Medulla oblongata (tissue), 1 donor: ENCODE results near the gene DDX41.

ENCODE experiments used
- DNase-seq: peaks from one replicate; pipeline ENCODE4 v3.0.0-alpha.2; 2015; ENCODE audit errors: extremely low spot score

DDX41 gene

DNA sequence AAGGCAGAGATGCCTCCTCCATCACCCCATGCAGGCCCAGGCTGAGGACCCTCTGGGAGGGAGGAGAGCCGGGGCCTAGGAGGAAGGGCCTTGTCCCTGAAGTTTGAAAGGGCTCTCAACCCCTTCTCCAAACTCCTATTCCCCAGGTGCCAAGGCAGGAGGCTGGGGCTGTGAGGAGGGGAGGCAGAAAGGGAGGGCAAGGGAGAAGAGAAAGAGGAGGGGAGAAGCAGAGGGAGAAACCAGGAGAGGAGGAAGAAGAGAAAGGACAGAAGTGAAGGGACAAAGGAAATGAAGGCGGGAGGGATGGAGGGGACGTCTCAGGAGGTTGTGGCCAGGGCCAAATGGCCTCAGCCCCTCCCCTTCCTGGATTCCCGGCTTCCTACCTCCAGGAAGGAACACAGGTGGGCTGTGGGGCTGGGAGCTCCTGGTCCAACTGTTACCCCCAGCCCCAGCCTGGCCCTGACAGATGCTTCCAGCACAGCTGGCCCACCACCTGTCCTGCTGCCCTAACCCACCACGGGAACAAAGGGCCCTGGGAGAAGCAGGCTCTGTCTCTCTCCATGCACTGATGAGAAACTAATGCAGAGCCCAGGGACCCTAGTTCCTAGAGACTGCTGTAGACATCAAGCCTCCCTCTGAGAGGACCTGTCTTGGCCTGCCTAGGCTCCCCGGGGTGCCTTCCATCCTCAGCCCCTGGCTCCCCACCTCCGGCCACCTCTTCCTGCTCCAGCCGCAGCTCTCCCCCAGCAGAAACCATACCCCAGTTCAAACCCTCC lies 46.8 kb downstream of the DDX41 start:
- no peak for DNase-seq

DNA sequence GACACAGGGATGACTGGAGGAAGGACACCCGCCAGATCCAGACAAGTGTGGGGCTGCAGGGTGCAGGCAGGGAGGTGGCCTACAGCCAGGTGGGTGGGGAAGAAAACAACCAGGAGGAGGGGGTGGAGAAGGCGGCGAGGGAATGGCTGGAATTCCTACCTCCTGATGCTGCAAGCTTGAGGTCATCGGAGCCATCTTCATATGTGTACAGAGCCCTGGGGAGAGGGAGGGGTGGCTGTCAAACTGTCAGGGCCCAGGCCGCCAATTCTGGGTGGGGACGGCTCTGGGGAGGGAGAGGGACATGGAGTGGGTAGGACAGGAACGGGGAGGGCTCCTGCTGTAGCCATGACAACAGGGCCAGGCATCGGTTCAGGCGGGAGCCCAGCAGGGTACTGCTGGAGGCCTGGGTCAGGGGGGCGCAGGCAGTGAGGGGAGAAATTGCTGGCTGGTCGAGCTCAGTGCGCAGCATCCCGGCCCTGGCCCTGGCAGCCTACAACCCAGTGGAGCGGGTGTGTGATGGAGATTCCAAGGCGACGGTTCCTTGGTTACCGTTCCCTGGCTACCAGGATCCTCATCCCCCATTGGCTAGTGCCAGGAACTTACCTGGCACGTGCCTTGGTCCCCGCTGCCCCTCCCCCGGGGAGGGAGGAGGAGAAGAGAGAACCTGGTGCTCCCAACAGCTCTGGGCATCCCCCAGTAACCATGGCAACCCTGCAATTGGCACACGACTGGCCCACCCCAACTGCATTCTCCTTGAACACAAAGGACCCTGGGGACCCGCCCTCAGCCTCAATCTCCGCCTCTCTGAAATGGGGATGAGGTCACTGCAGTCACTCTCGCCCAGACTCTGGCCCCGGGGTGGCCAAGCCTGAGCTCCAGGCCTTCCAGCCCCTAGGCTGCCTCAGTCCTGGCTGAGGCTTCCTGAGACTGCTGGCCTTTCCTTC lies 47.8 kb downstream of the DDX41 start:
- DNase-seq, result no peak

GRCh38 chr5:177468329-177468684 lies 48.5 kb downstream of the DDX41 start:
- no peak for DNase-seq

DNA sequence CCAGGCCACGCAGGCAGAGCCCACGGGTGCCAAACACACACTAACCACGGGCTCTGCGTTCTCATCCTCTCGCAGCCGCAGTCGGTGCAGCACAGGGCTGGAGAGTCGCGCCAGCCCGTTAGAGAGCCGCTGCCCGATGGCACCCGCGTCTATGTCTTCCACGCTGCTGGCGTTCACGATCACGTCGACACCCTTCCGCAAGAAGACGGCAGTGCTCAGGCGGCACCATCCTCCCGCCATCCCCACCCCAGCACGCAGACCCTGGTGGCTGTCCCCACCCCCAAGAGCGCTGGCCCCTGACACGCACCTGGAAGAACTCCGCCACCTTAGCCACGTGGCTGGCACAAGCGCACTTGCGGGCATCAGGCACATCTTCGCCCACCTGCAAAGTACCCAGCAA lies 49.3 kb downstream of the DDX41 start:
- DNase-seq, result no peak

DNA sequence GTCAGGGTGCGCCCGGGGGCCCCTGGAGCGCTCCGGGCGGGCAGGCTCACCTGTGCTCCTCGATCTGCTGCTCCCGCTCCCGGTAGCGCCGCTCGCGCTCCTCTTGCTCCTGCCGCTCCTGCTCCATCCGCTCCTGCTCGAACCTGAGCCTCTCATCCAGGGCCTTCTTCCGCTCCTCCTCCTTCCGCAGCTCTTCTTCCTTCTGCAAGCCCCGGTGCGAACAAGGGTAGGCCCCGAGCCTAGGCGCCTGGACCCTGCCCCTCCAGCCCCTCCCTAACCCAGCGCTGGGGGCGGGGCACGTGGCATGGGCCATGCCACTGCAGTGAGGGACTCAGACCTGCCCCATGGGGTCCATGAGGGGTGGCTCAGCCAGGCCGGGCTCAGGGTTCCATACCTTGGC lies 49.9 kb downstream of the DDX41 start:
- no peak for DNase-seq

- no peak for DNase-seq
Measured at GRCh38 chr5:177465044-177465443, 51.7 kb downstream of the DDX41 start.

GRCh38 chr5:177462021-177462670 lies 54.6 kb downstream of the DDX41 start:
- DNase-seq, result no peak
